ENCODE results near the gene GFI1B.

The GFI1B gene

DNA sequence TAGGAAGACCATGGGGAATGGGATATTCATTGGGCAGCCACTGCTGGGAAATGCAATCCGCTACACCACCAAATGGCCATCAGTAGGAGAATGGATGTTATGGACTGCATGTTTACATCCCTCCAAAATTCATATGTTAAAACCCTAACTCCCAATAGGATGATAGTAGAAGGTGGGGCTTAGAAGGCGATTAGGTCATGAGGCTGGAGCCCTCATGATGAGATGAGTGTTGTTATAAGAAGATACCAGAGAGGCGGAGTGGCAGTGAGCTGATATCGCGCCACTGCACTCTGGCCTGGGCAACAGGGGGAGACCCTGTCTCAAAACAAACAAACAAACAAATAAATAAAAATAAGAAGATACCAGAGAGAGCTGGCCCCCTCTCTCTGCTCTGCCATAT is 36.2 kb downstream of the GFI1B start:
- no peak for DNase-seq

GRCh38 chr9:133023117-133023890 is 44.8 kb downstream of the GFI1B start:
- peak; percentile 73 to 82 for DNase-seq

DNA sequence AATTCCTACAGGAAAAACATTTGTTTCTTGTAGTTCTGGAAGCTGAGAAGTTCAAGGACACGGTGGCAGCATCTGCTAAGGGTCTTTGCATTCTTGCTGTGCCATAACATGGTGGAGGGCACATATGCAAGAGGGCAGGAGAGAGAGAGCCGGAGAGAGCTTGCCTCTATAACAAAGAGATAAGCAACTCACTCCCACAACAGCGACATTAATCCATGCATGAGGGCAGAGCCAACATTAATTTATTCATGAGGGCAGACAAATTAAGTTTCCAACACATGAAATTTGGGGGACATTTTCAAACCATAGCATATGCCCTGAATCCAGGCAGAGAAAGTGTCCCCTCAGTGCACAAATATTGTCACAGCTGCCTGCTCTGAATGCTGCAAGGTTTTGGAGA is 47.9 kb downstream of the GFI1B start:
- DNase-seq: no peak

GRCh38 chr9:133027134-133027533 is 48.6 kb downstream of the GFI1B start:
- no peak for DNase-seq

GRCh38 chr9:133028221-133028620 is 49.7 kb downstream of the GFI1B start:
- no peak for DNase-seq

GRCh38 chr9:133029994-133030316 is 51.5 kb downstream of the GFI1B start:
- no peak for DNase-seq

DNA sequence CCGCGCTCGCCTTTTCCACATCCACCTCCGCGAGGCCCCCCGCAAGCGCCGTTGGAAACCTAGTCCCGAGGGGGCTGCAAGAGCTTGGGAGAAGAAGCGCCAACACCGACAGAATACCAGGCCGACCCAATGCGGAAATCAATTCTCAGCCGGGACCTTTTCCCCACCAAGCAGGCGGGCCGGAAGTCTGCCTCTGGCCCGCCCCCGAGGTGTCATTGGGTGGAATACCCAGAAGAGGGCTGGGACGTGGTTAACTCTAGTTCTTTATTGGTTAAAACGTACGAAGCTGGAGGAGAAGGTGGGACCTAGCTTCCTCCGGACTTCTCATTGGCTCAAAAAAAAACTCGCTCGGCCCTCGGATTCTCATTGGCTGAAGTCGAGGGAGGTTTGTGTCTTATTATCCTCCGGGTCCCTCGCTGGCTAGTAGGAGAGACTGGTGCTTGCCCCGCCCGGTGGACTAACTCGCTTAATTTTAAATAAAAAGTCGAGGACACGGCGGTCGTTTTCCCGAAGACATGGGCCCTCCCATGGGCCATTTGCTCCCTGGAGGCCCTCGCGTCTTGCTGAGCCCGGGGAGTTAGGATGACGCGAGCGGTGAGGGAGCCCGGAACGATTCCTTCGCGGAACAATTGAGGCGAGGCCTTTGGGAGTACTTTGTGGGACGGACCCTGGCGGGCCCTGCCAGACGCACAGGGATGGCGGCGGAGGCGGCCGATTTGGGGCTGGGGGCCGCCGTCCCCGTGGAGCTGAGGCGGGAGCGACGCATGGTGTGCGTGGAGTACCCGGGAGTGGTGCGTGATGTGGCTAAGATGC is 52.0 kb downstream of the GFI1B start, which contains the start of gene GTF3C5:
Gene GTF3C5 (plus strand): TSS at position 681 of the 813 bp plus-strand sequence. CDS start 15 bp downstream, at position 696.
- DNase-seq: peak; percentile 88 to 92

DNA sequence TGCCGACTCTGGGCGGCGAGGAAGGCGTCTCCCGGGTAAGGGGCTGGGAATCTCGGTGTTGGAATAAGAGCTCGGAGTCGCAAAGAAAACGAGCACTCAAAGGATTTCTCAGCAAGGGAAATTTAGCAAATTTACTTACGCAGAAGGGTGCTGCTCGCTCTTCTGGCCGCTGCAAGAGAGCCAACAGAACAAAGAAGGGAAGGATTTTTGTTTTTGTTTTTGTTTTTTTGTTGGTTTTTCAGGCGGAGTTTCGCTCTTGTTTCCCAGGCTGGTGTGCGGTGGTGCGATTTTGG is 52.6 kb downstream of the GFI1B start:
- DNase-seq: no peak

GRCh38 chr9:133031496-133031911 is 53.0 kb downstream of the GFI1B start:
- DNase-seq: peak in 1 of 2 experiments; percentile 33

DNA sequence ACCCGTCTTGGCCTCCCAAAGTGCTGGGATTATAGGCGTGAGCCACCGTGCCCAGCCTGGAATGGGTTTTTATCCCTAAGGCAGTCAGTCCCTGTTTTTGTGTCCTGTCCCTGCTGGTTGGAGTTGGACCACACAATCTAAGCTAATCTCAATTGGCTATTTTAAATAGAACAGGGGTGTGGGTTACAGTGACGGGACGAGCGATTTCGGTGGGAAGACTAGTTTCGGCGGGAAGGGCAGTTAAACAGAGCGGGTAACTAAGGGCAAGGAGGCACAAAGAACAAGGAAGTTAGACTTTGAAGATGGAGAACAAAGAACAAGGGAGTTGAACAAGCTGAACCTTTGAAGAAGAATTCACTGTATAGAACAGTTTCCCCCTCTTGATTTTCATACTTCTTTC is 53.7 kb downstream of the GFI1B start:
- DNase-seq: no peak

DNA sequence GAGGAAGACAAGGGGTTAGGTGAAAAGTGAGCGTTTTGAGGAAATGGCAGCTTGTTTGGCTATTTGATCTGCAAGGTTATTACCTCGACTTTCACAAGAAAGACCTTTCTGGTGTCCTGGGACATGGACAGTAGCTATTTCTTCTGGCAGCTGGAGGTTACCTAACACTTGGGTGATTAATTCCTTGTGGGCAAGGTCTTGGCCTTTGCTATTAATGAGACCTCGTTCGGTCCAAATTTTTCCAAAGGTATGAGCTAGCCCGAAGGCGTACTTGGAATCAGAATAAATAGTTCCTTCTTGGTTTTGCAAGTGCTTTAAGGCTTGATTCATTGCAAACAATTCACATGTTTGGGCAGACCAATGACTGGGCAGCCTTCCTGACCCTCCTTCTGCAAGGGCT is 57.2 kb downstream of the GFI1B start:
- DNase-seq: no peak

GRCh38 chr9:133037775-133038515 is 59.5 kb downstream of the GFI1B start:
- no peak for DNase-seq

DNA sequence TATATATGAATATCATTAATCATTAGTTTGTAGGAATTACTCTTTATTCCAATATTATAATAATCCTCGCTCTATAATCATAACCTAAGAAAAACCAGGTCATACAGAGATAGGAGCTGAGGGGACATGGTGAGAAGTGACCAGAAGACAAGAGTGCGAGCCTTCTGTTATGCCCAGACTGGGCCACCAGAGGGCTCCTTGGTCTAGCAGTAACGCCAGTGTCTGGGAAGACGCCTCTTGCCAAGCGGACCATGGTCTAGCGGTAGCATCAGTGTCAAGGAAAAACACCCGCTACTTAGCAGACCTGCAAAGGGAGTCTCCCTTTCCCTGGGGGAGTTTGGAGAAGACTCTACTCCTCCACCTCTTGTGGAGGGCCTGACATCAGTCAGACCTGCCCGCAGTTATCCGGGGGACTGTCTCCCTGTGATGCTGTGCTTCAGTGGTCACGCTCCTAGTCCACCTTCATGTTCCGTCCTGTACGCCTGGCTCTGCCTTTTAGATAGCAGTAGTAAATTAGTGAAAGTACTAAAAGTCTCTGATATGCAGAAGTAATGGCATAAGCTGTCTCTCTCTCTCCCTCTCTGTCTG is 62.5 kb downstream of the GFI1B start:
- peak; percentile 60 to 67 for DNase-seq
